Chondrocyte (in vitro differentiated cells): ENCODE data around the gene MED13L. TPM values are rescaled to one million over a fixed set of nuclear protein-coding genes. Genes with fewer than 3 reads are reported as not detected.
A peak's percentile ranks its signal among the peaks of the same experiment; 100 is the strongest.

Experiments used
- DNase-seq: peaks from one replicate; pipeline ENCODE4 v3.0.0; 2021; ENCODE audit warnings: mixed read lengths, low spot score
- H3K27ac Mint-ChIP-seq: one replicate; pipeline ENCODE4 v1.8.0; 2021; ENCODE audit warnings: mild to moderate bottlenecking, moderate library complexity, mixed read lengths; ENCODE audit not compliant: unreplicated experiment
- H3K27me3 Mint-ChIP-seq: 2 replicates; pipeline ENCODE4 v1.8.0; 2021; ENCODE audit warnings: low read depth, mixed read lengths
- H3K36me3 Mint-ChIP-seq: 2 replicates; pipeline ENCODE4 v1.8.0; 2021; ENCODE audit warnings: low read depth, mixed read lengths
- H3K4me1 Mint-ChIP-seq: 2 replicates; pipeline ENCODE4 v1.8.0; 2021; ENCODE audit warnings: low read depth, mild to moderate bottlenecking, mixed read lengths
- H3K4me3 Mint-ChIP-seq: one replicate; pipeline ENCODE4 v1.8.0; 2021; ENCODE audit warnings: mild to moderate bottlenecking, moderate library complexity, mixed read lengths; ENCODE audit not compliant: unreplicated experiment
- H3K9me3 Mint-ChIP-seq: 2 replicates; pipeline ENCODE4 v1.8.0; 2021; ENCODE audit warnings: low read depth, mixed read lengths
- CTCF ChIP-seq: fragments of 200-600 bp; sonication (generic); IDR thresholded peaks from 2 replicates; pipeline ENCODE4 v1.5.0; 2021; ENCODE audit warnings: antibody characterized with exemption, mild to moderate bottlenecking, moderate library complexity
- total RNA-seq: library from RNA; stranded (reverse); gene quantifications from 3 replicates; pipeline ENCODE4 v1.2.1, GENCODE V29; 2021

MED13L gene
- total RNA-seq, 1 donor from 2014 or later = 162 TPM

- TF ChIP-seq CTCF = no peak
- H3K27me3 Mint-ChIP-seq = no peaks in the 10 kb centered on the region
- H3K36me3 Mint-ChIP-seq = no peaks in the 10 kb centered on the region
- peaks cover 75% of the 10 kb centered on the region for H3K4me1 Mint-ChIP-seq
- no peaks in the 10 kb centered on the region for H3K9me3 Mint-ChIP-seq
- no peak overlapping the region for H3K4me3 Mint-ChIP-seq
- DNase-seq = no peak
- H3K27ac Mint-ChIP-seq = no peak overlapping the region
Measured at GRCh38 chr12:116188581-116188980, 88.9 kb downstream of the MED13L start.

- peaks cover 77% of the 10 kb centered on the region for H3K4me1 Mint-ChIP-seq
- no peaks in the 10 kb centered on the region for H3K36me3 Mint-ChIP-seq
- DNase-seq = no peak
- H3K27ac Mint-ChIP-seq = peak overlapping the region; percentile 39
- TF ChIP-seq CTCF = no peak
- H3K9me3 Mint-ChIP-seq = no peaks in the 10 kb centered on the region
- no peaks in the 10 kb centered on the region for H3K27me3 Mint-ChIP-seq
- H3K4me3 Mint-ChIP-seq = no peak overlapping the region
Measured at GRCh38 chr12:116187151-116187511, 90.4 kb downstream of the MED13L start.

GRCh38 chr12:116186482-116187150 is 90.9 kb downstream of the MED13L start:
- no peaks in the 10 kb centered on the region for H3K27me3 Mint-ChIP-seq
- peaks cover 80% of the 10 kb centered on the region for H3K4me1 Mint-ChIP-seq

GRCh38 chr12:116184763-116185162 is 92.7 kb downstream of the MED13L start:
- Mint-ChIP-seq H3K27ac (peak overlapping the region; percentile 61), H3K9me3 (no peaks in the 10 kb centered on the region), H3K27me3 (no peaks in the 10 kb centered on the region), H3K36me3 (no peaks in the 10 kb centered on the region), H3K4me3 (no peak overlapping the region), H3K4me1 (peaks cover 85% of the 10 kb centered on the region)
- TF ChIP-seq CTCF = no peak
- no peak for DNase-seq

More at GRCh38 chr12:116186482-116187150, 90.9 kb downstream of the MED13L start:
- Mint-ChIP-seq H3K9me3 (no peaks in the 10 kb centered on the region), H3K27ac (peak overlapping the region; percentile 39), H3K4me3 (no peak overlapping the region), H3K36me3 (no peaks in the 10 kb centered on the region)
- no peak for TF ChIP-seq CTCF
- DNase-seq = no peak

- no peak overlapping the region for H3K4me3 Mint-ChIP-seq
Measured at GRCh38 chr12:116183741-116184141, 93.8 kb downstream of the MED13L start.

More at GRCh38 chr12:116183741-116184141, 93.8 kb downstream of the MED13L start:
- peak overlapping the region; percentile 52 for H3K27ac Mint-ChIP-seq
- H3K36me3 Mint-ChIP-seq = no peaks in the 10 kb centered on the region
- H3K9me3 Mint-ChIP-seq = no peaks in the 10 kb centered on the region
- H3K4me1 Mint-ChIP-seq = peaks cover 77% of the 10 kb centered on the region
- DNase-seq = no peak
- no peak for TF ChIP-seq CTCF
- no peaks in the 10 kb centered on the region for H3K27me3 Mint-ChIP-seq
